A673 (cell line): ENCODE measurements around the gene ARID3B.

ENCODE experiments used
- CTCF ChIP-seq: fragments of 300-800, 200-600 bp; sonication (generic); conservative IDR thresholded peaks from 2 replicates; pipeline ENCODE4 v1.5.1; 2017; ENCODE audit warnings: low read depth, mild to moderate bottlenecking, antibody characterized with exemption, low read length, moderate library complexity, mixed read lengths
- EZH2 ChIP-seq: fragments of 200-600 bp; sonication (generic); IDR thresholded peaks from 2 replicates; pipeline ENCODE4 v1.6.1; 2017; ENCODE audit warnings: borderline replicate concordance, low read depth, mild to moderate bottlenecking, mixed read lengths, antibody characterized with exemption, low read length; ENCODE audit not compliant: poor library complexity, severe bottlenecking

- no peak for TF ChIP-seq EZH2
- no peak for TF ChIP-seq CTCF
Observed at GRCh38 chr15:74500401-74500800, 40.6 kb upstream of the ARID3B start.
